Osteocyte (in vitro differentiated cells): Measurements from ENCODE around the gene TSC22D1. TPM values are rescaled to one million over a fixed set of nuclear protein-coding genes. Genes with fewer than 3 reads are reported as not detected.

Experiments used
- DNase-seq: peaks from one replicate; pipeline ENCODE4 v3.0.0; 2021; ENCODE audit warnings: mixed read lengths; ENCODE audit not compliant: unreplicated experiment; ENCODE audit errors: extremely low spot score
- H3K27ac Mint-ChIP-seq: one replicate; pipeline ENCODE4 v1.8.0; 2021; ENCODE audit warnings: mild to moderate bottlenecking, mixed read lengths; ENCODE audit not compliant: unreplicated experiment
- H3K27me3 Mint-ChIP-seq: one replicate; pipeline ENCODE4 v1.8.0; 2021; ENCODE audit warnings: mixed read lengths; ENCODE audit not compliant: unreplicated experiment
- H3K36me3 Mint-ChIP-seq: one replicate; pipeline ENCODE4 v1.8.0; 2021; ENCODE audit warnings: mixed read lengths; ENCODE audit not compliant: unreplicated experiment
- H3K4me1 Mint-ChIP-seq: one replicate; pipeline ENCODE4 v1.8.0; 2021; ENCODE audit warnings: mixed read lengths; ENCODE audit not compliant: unreplicated experiment
- H3K4me3 Mint-ChIP-seq: one replicate; pipeline ENCODE4 v1.8.0; 2021; ENCODE audit warnings: mild to moderate bottlenecking, moderate library complexity, mixed read lengths; ENCODE audit not compliant: unreplicated experiment
- H3K9me3 Mint-ChIP-seq: one replicate; pipeline ENCODE4 v1.8.0; 2021; ENCODE audit warnings: mixed read lengths; ENCODE audit not compliant: unreplicated experiment
- total RNA-seq: library from RNA; stranded (reverse); gene quantifications from 2 replicates; pipeline ENCODE4 v1.2.1, GENCODE V29; 2021
- TF ChIP-seq, protein P1 (sequence below): fragments of 200-600 bp; sonication (generic); IDR thresholded peaks from 2 replicates; pipeline ENCODE4 v1.5.0; 2021; ENCODE audit warnings: antibody characterized with exemption, mild to moderate bottlenecking, moderate library complexity

The TSC22D1 gene
- total RNA-seq, 1 donor from 2014 or later, result 118 TPM

DNA sequence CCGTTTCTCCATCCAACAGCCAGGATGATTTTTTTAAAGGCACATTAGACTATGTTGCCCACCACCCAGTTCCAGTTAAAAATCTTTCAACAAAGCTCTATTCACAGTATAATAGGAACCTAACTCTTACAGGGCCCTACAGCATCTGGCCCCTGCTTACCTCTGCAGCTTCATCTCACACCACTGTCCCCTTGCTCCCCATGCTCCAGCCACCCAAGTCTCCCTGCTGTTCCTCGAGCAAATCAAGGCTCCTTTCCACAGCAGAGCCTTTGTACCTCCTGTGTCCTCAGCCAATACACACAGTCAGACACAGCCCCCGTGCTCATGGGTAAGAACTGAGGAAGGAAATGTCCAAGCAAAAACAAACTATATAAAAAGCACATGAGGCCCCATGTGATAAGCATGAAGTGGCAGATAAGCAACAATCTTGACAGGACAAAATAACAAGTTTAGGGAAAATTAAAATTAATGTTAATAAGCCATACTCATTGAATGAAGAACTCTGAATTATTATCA lies 67.5 kb downstream of the TSC22D1 start:
- Mint-ChIP-seq H3K27me3 (no peaks in the 10 kb centered on the region), H3K4me3 (no peak overlapping the region), H3K27ac (no peak overlapping the region), H3K36me3 (peaks cover 27% of the 10 kb centered on the region), H3K9me3 (no peaks in the 10 kb centered on the region), H3K4me1 (peaks cover 3% of the 10 kb centered on the region)
- DNase-seq, result no peak
- TF ChIP-seq, protein P1, sequence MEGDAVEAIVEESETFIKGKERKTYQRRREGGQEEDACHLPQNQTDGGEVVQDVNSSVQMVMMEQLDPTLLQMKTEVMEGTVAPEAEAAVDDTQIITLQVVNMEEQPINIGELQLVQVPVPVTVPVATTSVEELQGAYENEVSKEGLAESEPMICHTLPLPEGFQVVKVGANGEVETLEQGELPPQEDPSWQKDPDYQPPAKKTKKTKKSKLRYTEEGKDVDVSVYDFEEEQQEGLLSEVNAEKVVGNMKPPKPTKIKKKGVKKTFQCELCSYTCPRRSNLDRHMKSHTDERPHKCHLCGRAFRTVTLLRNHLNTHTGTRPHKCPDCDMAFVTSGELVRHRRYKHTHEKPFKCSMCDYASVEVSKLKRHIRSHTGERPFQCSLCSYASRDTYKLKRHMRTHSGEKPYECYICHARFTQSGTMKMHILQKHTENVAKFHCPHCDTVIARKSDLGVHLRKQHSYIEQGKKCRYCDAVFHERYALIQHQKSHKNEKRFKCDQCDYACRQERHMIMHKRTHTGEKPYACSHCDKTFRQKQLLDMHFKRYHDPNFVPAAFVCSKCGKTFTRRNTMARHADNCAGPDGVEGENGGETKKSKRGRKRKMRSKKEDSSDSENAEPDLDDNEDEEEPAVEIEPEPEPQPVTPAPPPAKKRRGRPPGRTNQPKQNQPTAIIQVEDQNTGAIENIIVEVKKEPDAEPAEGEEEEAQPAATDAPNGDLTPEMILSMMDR, result no peak

DNA sequence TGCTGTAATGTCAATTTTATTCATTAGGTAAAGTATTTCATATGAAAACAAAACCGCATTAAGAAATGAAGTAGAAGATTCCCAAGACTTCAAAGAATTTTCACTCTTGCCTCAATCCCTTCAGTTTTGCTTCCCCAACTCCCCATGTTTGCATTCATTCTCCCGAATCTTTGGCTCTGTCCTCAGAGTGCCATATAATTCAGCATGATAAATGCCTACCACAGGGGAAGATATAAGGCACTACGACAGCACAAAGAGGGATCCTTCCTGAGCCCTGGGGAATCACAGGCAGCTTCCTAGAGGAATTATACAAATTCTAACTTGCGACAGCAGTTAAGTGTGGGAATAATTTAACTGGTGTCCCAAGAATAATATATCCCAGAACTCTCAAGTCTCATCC lies 68.5 kb downstream of the TSC22D1 start:
- Mint-ChIP-seq H3K4me3 (no peak overlapping the region), H3K27me3 (no peaks in the 10 kb centered on the region), H3K9me3 (no peaks in the 10 kb centered on the region), H3K36me3 (peaks cover 23% of the 10 kb centered on the region), H3K27ac (no peak overlapping the region), H3K4me1 (peaks cover 3% of the 10 kb centered on the region)
- DNase-seq, result no peak
- TF ChIP-seq, protein P1, result no peak

DNA sequence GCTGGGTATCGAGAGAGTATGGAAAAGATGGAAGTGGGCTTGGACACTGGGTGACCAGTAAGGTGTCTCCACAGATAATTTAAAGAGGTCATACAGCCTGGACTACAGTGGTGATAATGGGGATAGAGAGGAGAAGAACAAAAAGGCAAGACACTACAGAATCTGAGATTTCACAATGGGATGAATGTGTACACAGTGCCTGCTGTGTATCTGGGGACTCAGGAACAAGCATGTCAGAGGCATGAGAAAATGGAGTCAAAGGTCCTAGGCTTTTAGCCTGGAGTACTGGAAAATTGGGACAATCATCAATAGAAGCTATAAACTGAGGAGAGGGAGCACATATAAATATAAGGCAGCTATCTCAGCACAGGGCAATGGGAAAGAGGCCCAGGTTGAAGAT lies 69.4 kb downstream of the TSC22D1 start:
- Mint-ChIP-seq H3K27me3 (no peaks in the 10 kb centered on the region), H3K4me3 (no peak overlapping the region), H3K4me1 (peaks cover 3% of the 10 kb centered on the region), H3K9me3 (no peaks in the 10 kb centered on the region), H3K27ac (no peak overlapping the region), H3K36me3 (peaks cover 22% of the 10 kb centered on the region)
- DNase-seq, result no peak
- TF ChIP-seq, protein P1, result no peak

DNA sequence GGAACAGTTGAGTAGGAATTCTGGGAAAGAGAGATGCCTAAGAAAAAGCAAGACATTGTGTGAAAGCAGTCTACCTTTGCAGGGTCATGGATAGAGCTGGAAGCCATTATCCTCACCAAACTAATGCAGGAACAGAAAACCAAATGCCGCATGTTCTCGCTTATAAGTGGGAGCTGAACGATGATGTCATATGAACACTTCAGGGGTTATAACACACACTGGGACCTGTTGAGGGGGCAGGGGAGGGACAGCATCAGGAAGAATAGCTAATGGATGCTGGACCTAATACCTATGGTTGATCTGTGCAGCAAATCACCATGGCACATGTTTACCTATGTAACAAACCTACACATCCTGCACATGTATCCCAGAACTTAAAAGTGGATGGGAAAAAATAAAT lies 69.9 kb downstream of the TSC22D1 start:
- no peak for DNase-seq
- peaks cover 20% of the 10 kb centered on the region for H3K36me3 Mint-ChIP-seq
- H3K4me1 Mint-ChIP-seq, result peaks cover 3% of the 10 kb centered on the region
- H3K27ac Mint-ChIP-seq, result no peak overlapping the region
- TF ChIP-seq, protein P1, result no peak
- H3K4me3 Mint-ChIP-seq, result no peak overlapping the region
- no peaks in the 10 kb centered on the region for H3K27me3 Mint-ChIP-seq
- H3K9me3 Mint-ChIP-seq, result no peaks in the 10 kb centered on the region

DNA sequence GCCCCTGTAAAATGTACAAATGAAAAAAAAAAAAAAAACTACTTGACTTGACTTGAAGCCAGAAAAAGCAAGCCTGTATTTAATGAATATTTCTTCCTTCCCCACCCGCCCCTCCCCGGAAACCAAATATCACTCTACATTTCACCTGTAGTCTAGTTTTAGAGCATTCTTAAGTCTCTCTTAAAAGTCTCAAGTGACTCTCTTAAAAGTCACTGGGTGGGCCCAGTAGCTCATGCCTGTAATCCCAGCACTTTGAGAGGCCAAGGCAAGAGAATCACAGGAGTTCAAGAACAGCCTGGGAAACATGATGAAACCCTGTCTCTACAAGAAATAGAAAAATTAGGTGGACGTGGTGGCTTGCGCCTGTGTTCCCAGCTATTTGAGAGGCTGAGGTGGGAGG lies 72.0 kb downstream of the TSC22D1 start:
- Mint-ChIP-seq H3K36me3 (peaks cover 17% of the 10 kb centered on the region), H3K9me3 (no peaks in the 10 kb centered on the region), H3K4me3 (no peak overlapping the region), H3K27ac (no peak overlapping the region), H3K27me3 (no peaks in the 10 kb centered on the region), H3K4me1 (peaks cover 8% of the 10 kb centered on the region)
- no peak for DNase-seq
- TF ChIP-seq, protein P1, result no peak
